ENCODE measurements around the gene AGBL1.

The AGBL1 gene

DNA sequence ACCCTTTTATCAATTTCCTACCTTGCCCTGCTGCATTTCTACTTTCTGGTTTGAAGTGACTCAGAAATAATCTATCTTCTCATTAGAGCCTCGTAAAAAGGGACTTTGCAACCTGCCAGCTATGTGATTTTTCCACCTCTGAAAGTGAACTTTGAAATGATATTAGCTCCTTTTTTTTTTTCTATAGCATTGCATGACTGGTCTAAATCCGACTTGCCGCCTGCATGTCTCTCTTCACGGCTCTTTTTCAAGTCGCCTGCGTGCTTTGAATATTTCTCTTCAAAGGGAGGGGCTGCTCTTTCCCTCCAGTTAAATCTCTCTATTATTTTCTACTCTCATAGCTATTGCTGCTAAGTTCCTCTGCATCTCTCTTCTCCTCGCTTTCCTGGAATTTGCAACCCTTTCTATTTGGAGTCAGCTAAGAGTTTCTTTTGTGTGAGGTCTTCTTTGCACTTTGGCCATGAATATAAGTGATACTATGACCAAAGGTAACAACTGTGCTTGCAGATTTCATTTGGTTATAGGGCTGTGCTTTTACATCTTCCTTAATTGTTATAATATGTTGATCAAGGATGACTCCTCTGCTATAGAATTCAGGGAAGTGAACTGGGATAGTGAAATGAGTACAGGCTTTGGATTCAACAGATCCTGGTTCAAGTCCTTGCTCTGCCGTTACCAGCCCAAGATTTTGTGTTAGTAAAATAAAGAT, 541.1 kb downstream of the AGBL1 start:
- Histone ChIP-seq H2AFZ (ENCODE audit: low read depth, low read length) (no peak overlapping the region), H3K4me2 (ENCODE audit: insufficient read depth, low read length) (no peak overlapping the region)

DNA sequence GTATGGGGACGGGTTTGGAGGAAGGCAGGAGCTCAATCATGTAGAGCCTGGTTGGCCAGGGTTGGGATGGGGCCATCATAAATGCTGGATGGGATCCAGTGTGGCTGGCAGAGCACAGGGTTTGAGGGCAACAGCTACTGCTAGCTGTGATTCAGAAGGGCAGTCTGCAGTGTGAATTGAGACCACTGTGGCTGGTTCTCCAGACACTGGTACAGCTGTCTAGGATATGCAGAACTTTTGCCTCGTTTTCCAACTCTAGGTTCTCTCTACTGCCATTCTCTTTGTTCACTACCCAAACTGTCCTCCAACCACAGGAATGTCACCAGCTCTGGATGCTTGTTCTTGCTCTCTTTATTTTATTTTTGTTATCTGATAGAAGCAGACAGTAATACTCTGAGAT, 543.6 kb downstream of the AGBL1 start:
- no peak for DNase-seq
- Histone ChIP-seq H3K36me3 (ENCODE audit: insufficient read depth, low read length) (no peaks in the 10 kb centered on the region), H3K79me2 (ENCODE audit: insufficient read depth, low read length) (no peaks in the 10 kb centered on the region), H3K27me3 (ENCODE audit: insufficient read depth, low read length, poor library complexity) (no peaks in the 10 kb centered on the region), H4K20me1 (ENCODE audit: insufficient read depth, low read length) (no peaks in the 10 kb centered on the region), H2AFZ (ENCODE audit: low read depth, low read length) (no peak overlapping the region), H3K4me1 (ENCODE audit: insufficient read depth, low read length) (no peaks in the 10 kb centered on the region), H3K9ac (ENCODE audit: low read depth, low read length) (no peak overlapping the region), H3K4me2 (ENCODE audit: insufficient read depth, low read length) (no peak overlapping the region), H3K4me3 (ENCODE audit: low read depth in 1 of 2, low read length in 2 of 2) (no peak overlapping the region), H3K9me3 (ENCODE audit: insufficient read depth, low read length, severe bottlenecking) (no peaks in the 10 kb centered on the region), H3K27ac (ENCODE audit: low read length) (no peak overlapping the region)
- no peak for ATAC-seq (ENCODE audit: insufficient read depth, low read depth)
- no peak for TF ChIP-seq EZH2 (IDR thresholded peaks at IDR 0.05; ENCODE audit: borderline replicate concordance, low read depth, low read length, severe bottlenecking)
- TF ChIP-seq, protein P1, sequence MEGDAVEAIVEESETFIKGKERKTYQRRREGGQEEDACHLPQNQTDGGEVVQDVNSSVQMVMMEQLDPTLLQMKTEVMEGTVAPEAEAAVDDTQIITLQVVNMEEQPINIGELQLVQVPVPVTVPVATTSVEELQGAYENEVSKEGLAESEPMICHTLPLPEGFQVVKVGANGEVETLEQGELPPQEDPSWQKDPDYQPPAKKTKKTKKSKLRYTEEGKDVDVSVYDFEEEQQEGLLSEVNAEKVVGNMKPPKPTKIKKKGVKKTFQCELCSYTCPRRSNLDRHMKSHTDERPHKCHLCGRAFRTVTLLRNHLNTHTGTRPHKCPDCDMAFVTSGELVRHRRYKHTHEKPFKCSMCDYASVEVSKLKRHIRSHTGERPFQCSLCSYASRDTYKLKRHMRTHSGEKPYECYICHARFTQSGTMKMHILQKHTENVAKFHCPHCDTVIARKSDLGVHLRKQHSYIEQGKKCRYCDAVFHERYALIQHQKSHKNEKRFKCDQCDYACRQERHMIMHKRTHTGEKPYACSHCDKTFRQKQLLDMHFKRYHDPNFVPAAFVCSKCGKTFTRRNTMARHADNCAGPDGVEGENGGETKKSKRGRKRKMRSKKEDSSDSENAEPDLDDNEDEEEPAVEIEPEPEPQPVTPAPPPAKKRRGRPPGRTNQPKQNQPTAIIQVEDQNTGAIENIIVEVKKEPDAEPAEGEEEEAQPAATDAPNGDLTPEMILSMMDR (IDR thresholded peaks at IDR 0.05; ENCODE audit: borderline replicate concordance, extremely low read depth, low read length, poor library complexity, severe bottlenecking) = no peak

More for the DNA sequence above, 541.1 kb downstream of the AGBL1 start:
- H3K27me3 ChIP-seq (ENCODE audit: insufficient read depth, low read length, poor library complexity) = no peaks in the 10 kb centered on the region
- H3K4me1 ChIP-seq (ENCODE audit: insufficient read depth, low read length) = peaks cover 14% of the 10 kb centered on the region
- no peak overlapping the region for H3K9ac ChIP-seq (ENCODE audit: low read depth, low read length)
- TF ChIP-seq EZH2 (IDR thresholded peaks at IDR 0.05; ENCODE audit: borderline replicate concordance, low read depth, low read length, severe bottlenecking) = no peak
- TF ChIP-seq, protein P1 (IDR thresholded peaks at IDR 0.05; ENCODE audit: borderline replicate concordance, extremely low read depth, low read length, poor library complexity, severe bottlenecking) = no peak
- no peaks in the 10 kb centered on the region for H4K20me1 ChIP-seq (ENCODE audit: insufficient read depth, low read length)
- no peak for ATAC-seq (ENCODE audit: insufficient read depth, low read depth)
- no peak overlapping the region for H3K4me3 ChIP-seq (ENCODE audit: low read depth in 1 of 2, low read length in 2 of 2)
- no peaks in the 10 kb centered on the region for H3K9me3 ChIP-seq (ENCODE audit: insufficient read depth, low read length, severe bottlenecking)
- no peak for DNase-seq
- H3K27ac ChIP-seq (ENCODE audit: low read length) = no peak overlapping the region
- no peaks in the 10 kb centered on the region for H3K79me2 ChIP-seq (ENCODE audit: insufficient read depth, low read length)
- H3K36me3 ChIP-seq (ENCODE audit: insufficient read depth, low read length) = no peaks in the 10 kb centered on the region

DNA sequence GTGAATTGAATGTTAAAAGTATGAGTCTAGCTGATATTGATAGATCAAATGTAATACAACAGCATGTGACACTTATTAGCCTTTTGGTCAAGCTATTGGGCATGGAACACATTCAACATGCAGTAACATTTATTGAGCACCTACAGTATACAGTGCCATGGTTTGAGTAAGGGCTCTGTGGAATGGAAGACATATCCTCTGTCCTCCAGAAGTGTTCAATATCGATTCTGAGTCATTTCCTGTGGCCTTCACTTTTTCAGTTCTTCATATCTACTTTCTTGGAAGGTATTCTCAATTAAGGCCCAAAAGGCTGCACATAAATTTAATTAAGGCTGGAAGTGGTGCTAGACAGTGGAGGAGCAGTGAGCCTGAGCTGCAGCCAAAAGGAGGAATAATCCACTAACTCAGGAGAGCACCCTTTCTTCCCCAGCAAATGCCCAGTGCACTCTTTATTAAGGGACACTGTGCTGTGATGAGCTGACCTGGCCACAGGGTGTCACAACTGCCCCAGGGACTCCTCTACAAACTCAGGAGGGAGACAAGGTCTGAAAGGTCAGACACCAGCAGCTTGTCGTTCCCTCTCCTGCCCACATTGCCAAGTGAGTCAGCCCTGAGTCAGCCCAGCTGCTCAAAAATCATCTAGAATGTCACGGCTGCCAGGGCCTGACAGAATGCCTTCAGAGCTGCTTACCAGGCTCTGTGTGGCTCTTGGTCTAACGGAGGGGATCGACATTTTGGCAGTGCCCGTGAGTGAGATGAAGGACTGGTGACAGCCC, 544.8 kb downstream of the AGBL1 start:
- no peak overlapping the region for H2AFZ ChIP-seq (ENCODE audit: low read depth, low read length)
- no peak overlapping the region for H3K4me3 ChIP-seq (ENCODE audit: low read depth in 1 of 2, low read length in 2 of 2)
- DNase-seq = peak; percentile 30
- no peaks in the 10 kb centered on the region for H3K4me1 ChIP-seq (ENCODE audit: insufficient read depth, low read length)
- no peaks in the 10 kb centered on the region for H3K9me3 ChIP-seq (ENCODE audit: insufficient read depth, low read length, severe bottlenecking)
- H3K27me3 ChIP-seq (ENCODE audit: insufficient read depth, low read length, poor library complexity) = no peaks in the 10 kb centered on the region
- H3K9ac ChIP-seq (ENCODE audit: low read depth, low read length) = no peak overlapping the region
- TF ChIP-seq, protein P1 (IDR thresholded peaks at IDR 0.05; ENCODE audit: borderline replicate concordance, extremely low read depth, low read length, poor library complexity, severe bottlenecking) = peak; percentile 20
- TF ChIP-seq EZH2 (IDR thresholded peaks at IDR 0.05; ENCODE audit: borderline replicate concordance, low read depth, low read length, severe bottlenecking) = no peak
- H3K36me3 ChIP-seq (ENCODE audit: insufficient read depth, low read length) = no peaks in the 10 kb centered on the region
- no peak overlapping the region for H3K27ac ChIP-seq (ENCODE audit: low read length)
- no peaks in the 10 kb centered on the region for H3K79me2 ChIP-seq (ENCODE audit: insufficient read depth, low read length)
- ATAC-seq (ENCODE audit: insufficient read depth, low read depth) = peak; percentile 65
- H4K20me1 ChIP-seq (ENCODE audit: insufficient read depth, low read length) = no peaks in the 10 kb centered on the region
- no peak overlapping the region for H3K4me2 ChIP-seq (ENCODE audit: insufficient read depth, low read length)

Data from DND-41 (cell line).